ENCODE results near the gene TRMT11.
"Not testable (repeated sequence)": the region's sequence is repeated elsewhere in the genome, so short reads cannot be mapped to it uniquely, and the experiment has no call there.

Gene TRMT11

GRCh38 chr6:125986301-125987025 lies at the start of gene TRMT11:
TRMT11 (plus strand) TSS chr6:125986540; CDS start chr6:125986551, 11 bp downstream.
- DNase-seq: peak; percentile 94

- DNase-seq: no peak
Measured at GRCh38 chr6:125939026-125939425, 47.3 kb upstream of the TRMT11 start.

- DNase-seq: no peak
Measured at GRCh38 chr6:125939791-125940190, 46.5 kb upstream of the TRMT11 start.

- DNase-seq: no peak
Measured at GRCh38 chr6:125940247-125941041, 45.9 kb upstream of the TRMT11 start.

- DNase-seq: no peak
Measured at GRCh38 chr6:125942672-125943527, 43.4 kb upstream of the TRMT11 start.

- no peak for DNase-seq
Measured at GRCh38 chr6:125943528-125944433, 42.6 kb upstream of the TRMT11 start.

GRCh38 chr6:125944434-125944816 lies 41.9 kb upstream of the TRMT11 start:
- no peak for DNase-seq

GRCh38 chr6:125944896-125945295 lies 41.4 kb upstream of the TRMT11 start:
- DNase-seq: no peak

- DNase-seq: no peak
Measured at GRCh38 chr6:125945378-125946141, 40.8 kb upstream of the TRMT11 start.

GRCh38 chr6:125947615-125948014 lies 38.7 kb upstream of the TRMT11 start:
- no peak for DNase-seq

- DNase-seq: no peak
Measured at GRCh38 chr6:125948455-125948854, 37.9 kb upstream of the TRMT11 start.

GRCh38 chr6:125949069-125949468 lies 37.3 kb upstream of the TRMT11 start:
- no peak for DNase-seq

GRCh38 chr6:125950293-125950692 lies 36.0 kb upstream of the TRMT11 start:
- no peak for DNase-seq

GRCh38 chr6:125950716-125951115 lies 35.6 kb upstream of the TRMT11 start:
- DNase-seq: not testable (repeated sequence)

GRCh38 chr6:125951323-125951722 lies 35.0 kb upstream of the TRMT11 start:
- no peak for DNase-seq

GRCh38 chr6:125952764-125953501 lies 33.4 kb upstream of the TRMT11 start:
- no peak for DNase-seq

GRCh38 chr6:125953502-125953875 lies 32.9 kb upstream of the TRMT11 start:
- DNase-seq: no peak

GRCh38 chr6:125954735-125955339 lies 31.5 kb upstream of the TRMT11 start:
- DNase-seq: no peak

GRCh38 chr6:125955973-125956372 lies 30.4 kb upstream of the TRMT11 start:
- DNase-seq: no peak

All from DMS79 treated with DMSO at 0.1 percent for 48 hours (cell line).